GM18870 (cell line): ENCODE data around the gene VENTX.

Experiments
- ATAC-seq: cut with Tn5 transposase; IDR thresholded peaks from one replicate; pipeline ENCODE4 v1.9.1; 2021; ENCODE audit warnings: moderate library complexity; ENCODE audit not compliant: unreplicated experiment

VENTX gene

DNA sequence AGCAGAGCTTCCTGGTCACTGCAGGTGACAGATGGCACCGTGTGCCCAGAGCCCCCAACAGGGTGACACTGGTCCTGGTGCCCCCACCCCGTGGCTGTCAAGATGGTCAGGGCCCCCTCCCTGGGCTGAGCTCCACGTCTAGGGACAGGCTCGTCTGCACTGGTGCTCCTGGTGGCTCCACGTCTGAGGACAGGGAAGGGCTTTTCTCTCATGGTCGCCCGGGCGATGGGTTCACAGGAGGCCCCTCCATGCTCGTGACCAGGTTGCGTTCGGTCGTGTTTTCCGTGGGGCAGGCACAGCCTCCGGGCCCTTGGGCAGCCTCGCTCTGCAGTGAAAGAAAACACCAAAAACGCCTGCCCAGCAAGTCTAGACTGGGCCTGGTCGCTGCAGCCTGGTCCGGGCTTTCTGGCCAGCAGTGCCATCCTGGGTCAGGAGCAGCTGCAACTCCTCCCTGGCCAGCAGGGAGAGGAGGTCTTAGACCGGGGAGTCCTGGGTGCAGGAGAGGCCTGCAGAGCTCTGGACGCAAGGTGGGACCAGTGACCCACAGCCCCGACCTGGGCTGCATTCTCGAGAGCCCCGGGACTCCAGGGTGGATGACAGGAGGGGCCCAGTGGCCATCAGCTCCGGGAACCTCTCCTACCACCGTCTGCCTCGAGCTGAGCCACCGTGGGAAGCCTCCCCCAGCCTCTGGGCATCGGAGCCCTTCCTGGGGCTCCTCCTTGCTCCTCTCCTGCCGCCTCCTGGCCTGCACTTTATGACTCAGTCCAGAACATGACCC lies 35.5 kb upstream of the VENTX start:
- ATAC-seq: no peak

- ATAC-seq: no peak
Measured at GRCh38 chr10:133202778-133203651, 34.6 kb upstream of the VENTX start.

DNA sequence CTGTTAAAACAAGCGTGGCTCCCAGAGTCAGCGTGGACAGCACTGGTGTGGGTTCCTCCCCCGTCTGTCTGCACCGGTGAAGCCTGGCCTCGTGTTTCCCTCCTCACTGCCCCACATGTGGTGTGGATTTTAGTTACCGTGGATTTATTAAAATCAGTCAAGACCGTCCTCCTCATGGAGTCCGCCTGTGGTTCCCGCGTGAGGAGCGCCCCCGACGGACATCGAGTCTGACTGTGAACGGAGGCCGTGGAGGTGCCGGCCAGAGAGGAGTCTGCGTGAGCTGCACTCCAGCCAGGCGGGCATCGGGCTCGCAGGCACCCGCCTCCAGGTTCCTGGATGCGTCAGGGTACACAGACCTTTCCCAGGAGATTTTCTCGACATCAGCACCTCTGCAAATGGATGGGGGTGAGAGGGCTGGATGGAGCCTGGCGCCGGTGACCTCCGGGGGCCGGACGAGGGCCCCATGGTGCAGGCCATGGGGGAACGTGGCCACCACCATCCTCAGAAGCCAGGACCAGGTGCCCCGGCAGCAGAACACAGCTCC lies 33.9 kb upstream of the VENTX start:
- no peak for ATAC-seq

DNA sequence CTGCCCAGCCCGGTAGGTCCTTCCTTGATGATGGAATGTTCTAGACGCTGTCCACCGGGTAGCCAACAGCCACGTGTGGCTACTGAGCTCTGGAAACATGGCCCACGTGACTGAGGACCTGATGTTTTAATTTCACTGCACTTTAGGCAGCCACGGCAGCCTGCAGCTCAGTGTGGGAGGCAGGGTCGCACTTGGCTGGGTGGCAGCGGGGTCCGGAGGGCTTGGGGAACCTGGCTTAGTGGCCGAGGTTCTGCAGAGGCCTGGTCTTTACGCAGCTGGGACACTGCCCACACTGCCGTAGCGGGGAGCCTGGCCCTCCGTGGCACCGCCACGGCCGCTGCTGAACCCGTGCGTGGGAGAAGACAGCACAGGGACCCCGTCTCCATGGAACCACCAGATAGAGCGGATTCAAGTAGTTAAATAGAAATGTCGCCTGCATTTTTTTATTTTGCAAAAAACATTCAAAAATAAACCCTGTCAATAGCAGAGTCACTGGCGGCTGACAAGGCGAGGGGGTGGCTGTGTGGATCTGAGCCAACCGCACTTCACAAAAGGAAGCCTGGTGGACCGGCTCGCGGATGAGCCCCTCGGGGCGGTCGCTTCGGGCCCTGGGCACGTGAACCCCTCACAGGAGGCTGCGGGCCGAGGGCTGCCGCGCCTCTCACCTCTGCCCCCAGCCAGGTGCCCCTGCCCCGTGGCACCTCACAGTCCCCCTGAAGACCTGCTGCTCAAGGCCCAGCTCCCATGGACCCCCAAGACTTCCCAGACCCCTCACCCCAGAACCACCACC lies 33.2 kb upstream of the VENTX start:
- ATAC-seq: no peak

DNA sequence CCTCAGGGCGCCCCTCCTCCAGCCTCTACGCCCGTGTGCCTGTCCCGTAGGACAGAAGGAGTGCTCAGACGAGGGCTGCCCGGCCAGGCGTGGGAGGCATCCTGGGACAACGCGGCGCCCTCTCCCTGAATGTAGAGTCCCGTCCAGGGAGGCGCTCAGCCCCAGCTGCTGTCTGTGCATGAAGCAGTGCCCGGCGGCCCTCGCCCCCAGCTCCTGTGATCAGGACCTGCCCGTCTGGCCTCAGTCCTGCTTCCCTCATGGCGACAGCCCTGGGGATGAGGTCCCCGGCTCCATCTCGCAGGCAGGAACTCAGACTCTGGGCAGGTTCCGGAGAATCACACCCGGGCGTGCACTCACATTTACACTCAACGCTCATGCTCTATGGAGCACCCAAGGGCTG lies 32.5 kb upstream of the VENTX start:
- ATAC-seq: no peak

- no peak for ATAC-seq
Measured at GRCh38 chr10:133206356-133207040, 31.2 kb upstream of the VENTX start.

DNA sequence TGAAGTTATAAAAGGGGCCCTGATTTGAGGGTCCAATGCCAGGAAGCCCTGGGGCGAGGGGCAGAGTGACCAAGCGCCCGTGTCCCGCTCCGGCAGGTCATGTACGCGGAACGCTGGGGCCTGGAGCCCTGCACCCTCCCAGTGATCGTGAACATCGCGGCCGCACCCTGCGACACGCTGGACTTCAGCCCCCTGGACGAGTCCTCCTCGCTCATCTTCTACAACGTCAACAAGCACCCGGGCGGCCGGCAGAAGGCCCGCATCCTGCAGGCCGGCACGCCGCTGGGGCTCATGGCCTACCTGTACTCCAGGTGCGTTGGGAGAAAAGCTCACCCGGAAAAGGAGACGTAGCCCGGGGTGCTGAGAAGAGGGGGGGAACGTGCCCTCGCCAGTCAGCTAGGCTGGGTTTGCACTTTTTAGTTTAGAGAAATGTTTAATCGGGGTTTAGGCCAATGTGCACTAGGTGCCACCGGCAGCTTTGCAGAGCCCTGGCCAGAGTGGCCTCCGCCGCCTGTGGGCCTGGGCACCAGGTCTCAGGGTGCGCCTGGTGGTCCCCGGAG lies 30.5 kb upstream of the VENTX start:
- ATAC-seq: no peak

- no peak for ATAC-seq
Measured at GRCh38 chr10:133207627-133208026, 30.0 kb upstream of the VENTX start.

DNA sequence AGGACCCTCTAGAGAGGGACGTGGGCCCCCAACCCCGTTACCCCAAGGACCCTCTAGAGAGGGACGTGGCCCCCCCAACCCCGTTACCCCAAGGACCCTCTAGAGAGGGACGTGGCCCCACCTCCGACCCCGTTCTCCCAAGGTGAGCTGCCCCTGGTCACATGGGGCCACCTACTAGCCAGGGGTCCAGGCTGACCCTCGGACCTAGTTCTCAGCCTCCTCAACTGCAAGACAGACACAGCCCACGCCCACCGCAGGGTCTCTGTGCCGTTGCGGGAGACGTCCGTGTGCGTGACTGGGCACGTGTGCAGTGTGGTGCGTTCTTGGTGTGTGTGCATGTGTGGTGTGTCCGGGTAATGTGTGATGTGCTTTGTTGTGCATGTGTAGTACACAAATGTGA lies 29.2 kb upstream of the VENTX start:
- no peak for ATAC-seq

GRCh38 chr10:133209117-133209516 lies 28.5 kb upstream of the VENTX start:
- ATAC-seq: no peak

GRCh38 chr10:133209641-133210040 lies 28.0 kb upstream of the VENTX start:
- no peak for ATAC-seq

GRCh38 chr10:133210398-133211140 lies 27.1 kb upstream of the VENTX start:
- ATAC-seq: no peak

DNA sequence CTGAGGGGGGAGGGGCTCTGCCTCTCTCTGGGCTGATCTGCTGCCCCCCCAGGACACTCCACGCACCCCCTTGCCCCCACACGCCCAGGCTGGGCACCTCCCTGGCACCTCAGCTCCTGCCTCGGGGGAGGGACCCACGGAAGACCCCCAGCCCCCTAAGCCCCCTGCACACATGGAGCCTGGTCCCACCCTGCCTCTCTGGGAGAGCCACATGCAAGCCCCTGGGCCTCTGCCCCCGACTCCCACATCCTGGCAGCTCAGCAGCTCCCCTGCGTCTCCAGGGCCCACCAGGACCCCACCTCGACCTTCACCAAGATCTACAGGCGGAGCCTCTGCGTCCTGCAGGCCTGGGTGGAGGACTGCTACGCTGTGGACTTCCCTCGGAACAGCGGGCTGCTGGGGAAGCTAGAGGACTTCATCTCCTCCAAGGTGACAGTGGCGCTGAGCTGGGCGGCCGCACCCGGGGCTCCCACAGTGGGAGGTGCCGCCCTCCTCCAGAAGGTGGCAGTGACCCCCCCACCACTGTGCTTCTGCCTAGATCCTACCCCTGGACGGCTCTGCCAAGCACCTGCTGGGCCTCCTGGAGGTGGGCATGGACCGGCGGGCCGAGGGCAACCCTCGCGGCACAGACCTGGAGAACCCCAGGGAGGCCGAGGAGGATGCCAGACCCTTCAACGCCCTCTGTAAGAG lies 26.4 kb upstream of the VENTX start:
- no peak for ATAC-seq

- no peak for ATAC-seq
Measured at GRCh38 chr10:133211959-133212852, 25.4 kb upstream of the VENTX start.

DNA sequence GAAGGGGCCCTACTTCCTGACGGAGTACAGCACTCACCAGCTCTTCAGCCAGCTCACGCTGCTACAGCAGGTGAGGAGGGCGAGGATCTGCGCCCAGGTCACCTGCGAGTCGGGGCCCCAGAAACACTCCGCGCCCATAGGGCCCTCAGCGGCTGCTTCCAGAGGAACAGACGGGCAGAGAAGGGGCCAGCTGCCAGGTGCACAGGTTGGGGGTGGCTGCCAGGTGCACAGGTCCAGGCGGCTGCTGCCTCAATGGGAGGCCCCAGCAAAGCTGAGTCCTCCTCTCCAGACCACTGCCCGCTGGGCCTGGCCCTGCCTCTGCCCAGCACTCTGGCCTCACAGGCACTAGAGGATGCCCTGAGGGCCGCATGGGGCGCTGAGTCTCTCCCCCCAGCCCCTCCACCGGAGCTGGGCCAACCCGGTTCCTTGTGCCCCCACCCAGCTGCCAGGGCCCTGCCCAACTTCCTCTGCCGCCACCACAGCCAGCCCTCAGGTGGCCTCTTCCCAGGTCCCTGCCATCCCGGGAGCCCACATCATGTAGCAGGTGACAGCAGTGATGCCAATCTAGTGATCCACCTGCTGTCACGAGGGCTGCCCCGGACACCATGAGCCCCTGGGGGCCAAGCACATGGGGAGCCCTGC lies 24.7 kb upstream of the VENTX start:
- no peak for ATAC-seq

GRCh38 chr10:133213641-133214467 lies 23.8 kb upstream of the VENTX start:
- no peak for ATAC-seq
